ENCODE results near the gene SYNE2. TPM values are rescaled to one million over a fixed set of nuclear protein-coding genes. Genes with fewer than 3 reads are reported as not detected.

SYNE2 gene
- total RNA-seq, 1 donor from 2014 or later = 44.2 TPM

DNA sequence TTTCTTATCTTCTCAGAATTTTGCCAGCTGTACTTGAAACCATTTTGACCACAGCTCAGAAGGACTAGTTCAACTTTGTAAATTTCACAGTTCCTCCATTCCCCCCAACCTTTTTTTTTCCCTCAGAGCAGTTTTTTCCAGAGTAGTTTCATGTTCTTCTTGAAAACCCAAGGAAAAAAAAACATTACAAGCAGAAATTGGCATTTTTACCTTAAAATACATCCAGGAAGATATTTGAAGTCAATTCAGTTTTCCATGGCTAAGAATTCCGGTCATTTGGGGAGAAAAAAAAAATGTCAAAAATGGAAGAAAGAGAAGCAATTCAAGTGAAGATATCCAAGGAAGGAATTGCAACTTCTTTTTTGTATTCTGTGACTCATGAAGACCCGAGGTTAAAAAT, 39.5 kb downstream of the SYNE2 start:
- DNase-seq (ENCODE audit: low read depth) = no peak
- no peak overlapping the region for H3K4me3 ChIP-seq (ENCODE audit: low read depth, low read length)
- TF ChIP-seq, protein P1, sequence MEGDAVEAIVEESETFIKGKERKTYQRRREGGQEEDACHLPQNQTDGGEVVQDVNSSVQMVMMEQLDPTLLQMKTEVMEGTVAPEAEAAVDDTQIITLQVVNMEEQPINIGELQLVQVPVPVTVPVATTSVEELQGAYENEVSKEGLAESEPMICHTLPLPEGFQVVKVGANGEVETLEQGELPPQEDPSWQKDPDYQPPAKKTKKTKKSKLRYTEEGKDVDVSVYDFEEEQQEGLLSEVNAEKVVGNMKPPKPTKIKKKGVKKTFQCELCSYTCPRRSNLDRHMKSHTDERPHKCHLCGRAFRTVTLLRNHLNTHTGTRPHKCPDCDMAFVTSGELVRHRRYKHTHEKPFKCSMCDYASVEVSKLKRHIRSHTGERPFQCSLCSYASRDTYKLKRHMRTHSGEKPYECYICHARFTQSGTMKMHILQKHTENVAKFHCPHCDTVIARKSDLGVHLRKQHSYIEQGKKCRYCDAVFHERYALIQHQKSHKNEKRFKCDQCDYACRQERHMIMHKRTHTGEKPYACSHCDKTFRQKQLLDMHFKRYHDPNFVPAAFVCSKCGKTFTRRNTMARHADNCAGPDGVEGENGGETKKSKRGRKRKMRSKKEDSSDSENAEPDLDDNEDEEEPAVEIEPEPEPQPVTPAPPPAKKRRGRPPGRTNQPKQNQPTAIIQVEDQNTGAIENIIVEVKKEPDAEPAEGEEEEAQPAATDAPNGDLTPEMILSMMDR (conservative IDR thresholded peaks at IDR 0.05; ENCODE audit: low read depth, low read length) = no peak

DNA sequence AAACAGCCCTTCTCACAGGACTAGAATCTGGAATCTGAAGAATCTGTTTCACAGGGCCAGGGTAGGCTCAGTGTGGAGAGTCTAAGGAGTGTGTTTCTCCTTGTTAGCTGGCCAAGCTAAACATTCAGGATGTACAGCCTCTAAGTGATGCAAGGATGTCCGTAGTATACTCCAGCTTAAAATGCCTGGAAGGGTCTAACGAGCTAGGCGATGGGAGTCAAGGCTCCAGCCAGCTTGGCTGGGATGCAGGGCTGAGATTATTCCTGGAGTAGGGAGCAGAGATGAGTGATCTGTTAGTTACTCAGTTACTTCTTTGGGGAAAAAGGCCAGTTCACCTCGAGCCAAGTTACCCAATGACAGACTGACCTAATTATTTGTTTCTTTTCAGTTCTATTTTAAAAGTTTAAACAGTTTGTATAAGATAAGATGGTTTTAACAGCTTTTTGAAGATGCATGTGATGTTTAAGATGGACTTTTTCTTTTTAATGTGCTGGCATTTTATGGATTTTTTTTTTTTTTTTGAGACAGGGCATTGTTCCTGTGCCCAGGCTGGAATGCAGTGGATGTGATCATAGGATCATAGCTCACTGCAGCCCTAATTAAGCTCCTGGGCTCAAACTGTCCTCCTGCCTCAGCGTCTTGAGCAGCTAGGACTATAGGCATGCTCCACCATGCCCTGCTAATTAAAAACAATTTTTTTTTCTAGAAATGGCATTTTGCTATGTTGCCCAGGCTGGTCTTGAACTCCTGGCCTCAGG, 41.1 kb downstream of the SYNE2 start:
- DNase-seq (ENCODE audit: low read depth) = peak; percentile 83
- H3K4me3 ChIP-seq (ENCODE audit: low read depth, low read length) = no peak overlapping the region
- TF ChIP-seq, protein P1 (conservative IDR thresholded peaks at IDR 0.05; ENCODE audit: low read depth, low read length) = no peak

DNA sequence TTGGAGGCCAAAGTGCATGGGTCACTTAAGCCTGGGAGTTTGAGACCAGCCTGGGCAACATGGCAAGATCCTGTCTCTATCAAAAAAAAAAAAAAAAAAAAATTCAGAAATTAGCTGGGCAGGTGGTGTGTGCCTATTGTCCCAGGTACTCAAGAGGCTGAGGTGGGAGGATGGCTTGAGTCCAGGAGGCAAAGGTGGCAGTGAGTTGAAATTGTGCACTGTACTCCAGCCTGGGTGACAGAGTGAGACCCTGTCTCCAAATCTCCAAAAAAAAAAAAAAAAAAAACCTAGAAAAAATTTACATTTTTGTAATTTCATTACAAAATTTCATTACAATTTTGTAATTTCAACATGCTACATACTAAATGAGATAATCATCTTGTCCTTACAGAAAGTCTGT, 42.7 kb downstream of the SYNE2 start:
- no peak for DNase-seq (ENCODE audit: low read depth)
- H3K4me3 ChIP-seq (ENCODE audit: low read depth, low read length) = no peak overlapping the region
- TF ChIP-seq, protein P1 (conservative IDR thresholded peaks at IDR 0.05; ENCODE audit: low read depth, low read length) = no peak

DNA sequence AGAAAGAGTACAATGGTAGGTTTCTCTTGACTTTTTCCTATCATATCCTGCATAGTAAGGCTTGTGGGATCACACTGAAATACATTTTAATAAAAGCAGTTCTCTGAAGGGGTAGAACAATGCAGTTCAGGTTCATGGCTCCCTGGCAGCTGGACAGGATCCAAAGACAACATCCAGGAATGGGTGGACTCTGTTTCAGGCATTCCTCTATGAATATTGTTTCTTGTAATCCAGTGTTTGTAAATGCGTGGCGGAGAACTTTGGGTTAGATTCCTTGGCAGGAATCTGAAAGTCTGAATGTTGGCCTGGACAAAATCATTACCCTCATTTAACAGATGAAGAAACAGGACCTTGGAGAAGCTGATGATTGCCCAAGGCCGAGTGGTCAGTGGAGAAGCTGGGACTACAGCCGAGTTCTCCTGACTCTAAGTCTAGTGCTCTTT, 43.5 kb downstream of the SYNE2 start:
- TF ChIP-seq, protein P1 (conservative IDR thresholded peaks at IDR 0.05; ENCODE audit: low read depth, low read length) = no peak
- no peak overlapping the region for H3K4me3 ChIP-seq (ENCODE audit: low read depth, low read length)
- peak; percentile 97 for DNase-seq (ENCODE audit: low read depth)

DNA sequence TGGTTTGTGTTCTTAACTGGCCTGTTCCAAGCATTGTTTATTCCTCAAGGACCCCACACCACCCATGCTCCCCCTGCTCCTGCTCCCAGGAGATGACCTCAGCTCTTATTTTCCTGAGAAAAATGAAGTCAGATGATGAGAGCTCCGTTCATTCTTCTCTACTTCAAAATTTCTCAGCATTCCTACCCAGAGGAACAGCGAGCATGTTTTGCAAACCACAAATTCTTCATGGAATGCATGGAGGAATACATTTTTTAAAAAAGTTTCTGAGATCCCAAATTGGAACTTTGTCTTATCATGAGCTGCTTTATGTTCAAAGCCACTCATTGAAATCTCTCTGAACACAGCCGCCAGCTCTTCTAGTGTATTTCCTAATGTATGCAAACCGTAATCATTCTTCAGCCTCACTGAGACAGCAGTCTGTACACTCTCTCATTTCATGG, 44.9 kb downstream of the SYNE2 start:
- TF ChIP-seq, protein P1 (conservative IDR thresholded peaks at IDR 0.05; ENCODE audit: low read depth, low read length) = no peak

DNA sequence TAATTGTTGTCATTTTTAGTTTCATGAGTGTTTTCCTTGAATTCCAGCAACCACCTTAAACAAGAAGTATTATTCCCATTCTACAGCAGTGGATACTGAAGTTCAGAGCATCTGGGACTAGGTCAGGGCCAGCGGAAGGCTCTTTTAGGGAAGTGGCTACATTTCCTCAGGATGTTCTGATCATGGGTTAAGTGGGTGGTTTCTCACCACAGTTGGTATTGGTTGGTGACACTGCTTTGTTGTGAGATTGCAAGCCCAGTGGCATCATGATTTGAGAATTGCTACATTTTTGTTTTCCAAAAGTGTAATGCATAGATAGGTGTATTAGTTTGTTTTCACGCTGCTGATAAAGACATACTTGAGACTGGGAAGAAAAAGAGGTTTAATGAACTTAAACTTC, 47.1 kb downstream of the SYNE2 start:
- DNase-seq (ENCODE audit: low read depth) = no peak
- H3K4me3 ChIP-seq (ENCODE audit: low read depth, low read length) = no peak overlapping the region
- TF ChIP-seq, protein P1 (conservative IDR thresholded peaks at IDR 0.05; ENCODE audit: low read depth, low read length) = no peak

More for the DNA sequence above, 44.9 kb downstream of the SYNE2 start:
- no peak overlapping the region for H3K4me3 ChIP-seq (ENCODE audit: low read depth, low read length)
- no peak for DNase-seq (ENCODE audit: low read depth)
